OCI-LY3 (cell line): ENCODE results near the gene PCDH11X.
"Not testable (repeated sequence)": the region's sequence is repeated elsewhere in the genome, so short reads cannot be mapped to it uniquely, and the experiment has no call there.

ENCODE experiments used
- H2AFZ ChIP-seq: fragments of 200-600, 300-600 bp; shearing (Covaris generic); 2 replicates; pipeline ENCODE4 v1.6.0; 2014; ENCODE audit warnings: antibody characterized with exemption, low read depth, low read length
- H3K27ac ChIP-seq: fragments of 200-600, 300-600 bp; sonication (generic); 2 replicates; pipeline ENCODE4 v1.5.1; 2014; ENCODE audit warnings: mild to moderate bottlenecking, low read length, moderate library complexity, mixed read lengths
- H3K27me3 ChIP-seq: fragments of 200-600, 300-600 bp; sonication (generic); 2 replicates; pipeline ENCODE4 v1.6.1; 2014; ENCODE audit warnings: low read depth, low read length, mixed read lengths
- H3K36me3 ChIP-seq: fragments of 200-600, 300-600 bp; sonication (generic); replicated peaks from 2 replicates; pipeline ENCODE3; 2014; ENCODE audit warnings: low read depth, low read length, mixed read lengths
- H3K4me1 ChIP-seq: fragments of 300-600, 200-600 bp; sonication (generic); 2 replicates; pipeline ENCODE4 v1.6.1; 2014; ENCODE audit warnings: low read length, mixed read lengths
- H3K4me2 ChIP-seq: fragments of 200-600, 300-600 bp; sonication (generic); 2 replicates; pipeline ENCODE4 v1.6.1; 2014; ENCODE audit warnings: low read length, mixed read lengths
- H3K4me3 ChIP-seq: fragments of 300-600, 200-600 bp; sonication (generic); 2 replicates; pipeline ENCODE4 v1.5.1; 2014; ENCODE audit warnings: antibody characterized with exemption, mild to moderate bottlenecking, low read length, moderate library complexity
- H3K79me2 ChIP-seq: fragments of 300-600, 200-600 bp; shearing (Covaris generic); 2 replicates; pipeline ENCODE4 v1.6.1; 2014; ENCODE audit warnings: mild to moderate bottlenecking, low read length, mixed read lengths
- H3K9ac ChIP-seq: fragments of 300-600, 200-600 bp; shearing (Covaris generic); 2 replicates; pipeline ENCODE4 v1.6.0; 2014; ENCODE audit warnings: mild to moderate bottlenecking, low read length, moderate library complexity
- H3K9me3 ChIP-seq: fragments of 200-600, 300-600 bp; shearing (Covaris generic); 2 replicates; pipeline ENCODE4 v1.6.1; 2014; ENCODE audit warnings: low read length, mixed read lengths; ENCODE audit not compliant: insufficient read depth
- H4K20me1 ChIP-seq: fragments of 200-600, 300-600 bp; sonication (generic); 2 replicates; pipeline ENCODE4 v1.6.1; 2016; ENCODE audit warnings: low read length, mixed read lengths; ENCODE audit not compliant: insufficient read depth

The PCDH11X gene, protein sequence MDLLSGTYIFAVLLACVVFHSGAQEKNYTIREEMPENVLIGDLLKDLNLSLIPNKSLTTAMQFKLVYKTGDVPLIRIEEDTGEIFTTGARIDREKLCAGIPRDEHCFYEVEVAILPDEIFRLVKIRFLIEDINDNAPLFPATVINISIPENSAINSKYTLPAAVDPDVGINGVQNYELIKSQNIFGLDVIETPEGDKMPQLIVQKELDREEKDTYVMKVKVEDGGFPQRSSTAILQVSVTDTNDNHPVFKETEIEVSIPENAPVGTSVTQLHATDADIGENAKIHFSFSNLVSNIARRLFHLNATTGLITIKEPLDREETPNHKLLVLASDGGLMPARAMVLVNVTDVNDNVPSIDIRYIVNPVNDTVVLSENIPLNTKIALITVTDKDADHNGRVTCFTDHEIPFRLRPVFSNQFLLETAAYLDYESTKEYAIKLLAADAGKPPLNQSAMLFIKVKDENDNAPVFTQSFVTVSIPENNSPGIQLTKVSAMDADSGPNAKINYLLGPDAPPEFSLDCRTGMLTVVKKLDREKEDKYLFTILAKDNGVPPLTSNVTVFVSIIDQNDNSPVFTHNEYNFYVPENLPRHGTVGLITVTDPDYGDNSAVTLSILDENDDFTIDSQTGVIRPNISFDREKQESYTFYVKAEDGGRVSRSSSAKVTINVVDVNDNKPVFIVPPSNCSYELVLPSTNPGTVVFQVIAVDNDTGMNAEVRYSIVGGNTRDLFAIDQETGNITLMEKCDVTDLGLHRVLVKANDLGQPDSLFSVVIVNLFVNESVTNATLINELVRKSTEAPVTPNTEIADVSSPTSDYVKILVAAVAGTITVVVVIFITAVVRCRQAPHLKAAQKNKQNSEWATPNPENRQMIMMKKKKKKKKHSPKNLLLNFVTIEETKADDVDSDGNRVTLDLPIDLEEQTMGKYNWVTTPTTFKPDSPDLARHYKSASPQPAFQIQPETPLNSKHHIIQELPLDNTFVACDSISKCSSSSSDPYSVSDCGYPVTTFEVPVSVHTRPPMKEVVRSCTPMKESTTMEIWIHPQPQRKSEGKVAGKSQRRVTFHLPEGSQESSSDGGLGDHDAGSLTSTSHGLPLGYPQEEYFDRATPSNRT (N-terminal part only)

GRCh38 chrX:91779135-91779534 lies at the start of gene PCDH11X:
PCDH11X (plus strand) TSS chrX:91779375; CDS start chrX:91835505, 56,130 bp downstream.
- H3K27ac ChIP-seq, H3K4me2 ChIP-seq, H3K4me1 ChIP-seq, H3K9me3 ChIP-seq, H3K79me2 ChIP-seq, H2AFZ ChIP-seq, H3K27me3 ChIP-seq, H4K20me1 ChIP-seq, H3K9ac ChIP-seq, H3K4me3 ChIP-seq, H3K36me3 ChIP-seq: not testable (repeated sequence)

- H3K27me3 ChIP-seq, H3K36me3 ChIP-seq, H3K9me3 ChIP-seq, H3K79me2 ChIP-seq, H2AFZ ChIP-seq, H3K9ac ChIP-seq, H3K4me3 ChIP-seq, H4K20me1 ChIP-seq, H3K4me2 ChIP-seq, H3K27ac ChIP-seq, H3K4me1 ChIP-seq: not testable (repeated sequence)
Measured at GRCh38 chrX:91747446-91747845, 31.7 kb upstream of the PCDH11X start.

DNA sequence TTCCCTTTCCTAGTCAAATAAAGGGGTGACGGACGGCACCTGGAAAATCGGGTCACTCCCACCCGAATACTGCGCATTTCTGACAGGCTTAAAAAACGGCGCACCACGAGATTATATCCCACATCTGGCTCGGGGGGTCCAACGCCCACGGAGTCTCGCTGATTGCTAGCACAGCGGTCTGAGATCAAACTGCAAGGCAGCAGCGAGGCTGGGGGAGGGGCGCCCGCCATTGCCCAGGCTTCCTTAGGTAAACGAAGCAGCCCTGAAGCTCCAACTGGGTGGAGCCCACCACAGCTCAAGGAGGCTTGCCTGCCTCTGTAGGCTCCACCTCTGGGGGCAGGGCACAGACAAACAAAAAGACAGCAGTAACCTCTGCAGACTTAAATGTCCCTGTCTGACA lies 26.2 kb upstream of the PCDH11X start:
- H2AFZ ChIP-seq, H3K9ac ChIP-seq, H3K79me2 ChIP-seq, H3K27me3 ChIP-seq, H3K36me3 ChIP-seq, H3K9me3 ChIP-seq, H3K4me3 ChIP-seq, H3K27ac ChIP-seq, H3K4me1 ChIP-seq, H3K4me2 ChIP-seq, H4K20me1 ChIP-seq: not testable (repeated sequence)

- Histone ChIP-seq H3K4me3 (peak overlapping the region; percentile 55), H3K4me2 (peak overlapping the region; percentile 48; the same call in 1 of the 2 replicates)
- H3K27ac ChIP-seq, H2AFZ ChIP-seq, H3K9me3 ChIP-seq, H3K4me1 ChIP-seq, H3K79me2 ChIP-seq, H4K20me1 ChIP-seq, H3K9ac ChIP-seq, H3K36me3 ChIP-seq, H3K27me3 ChIP-seq: not testable (repeated sequence)
Measured at GRCh38 chrX:91770619-91771488, 8.3 kb upstream of the PCDH11X start.

- not testable (repeated sequence) for H3K27me3 ChIP-seq, H4K20me1 ChIP-seq, H3K27ac ChIP-seq, H3K4me3 ChIP-seq, H3K9ac ChIP-seq, H3K9me3 ChIP-seq, H3K79me2 ChIP-seq, H2AFZ ChIP-seq, H3K36me3 ChIP-seq, H3K4me1 ChIP-seq
- H3K4me2 ChIP-seq = peak overlapping the region; percentile 15; the same call in 1 of the 2 replicates
Measured at GRCh38 chrX:91773943-91774342, 5.2 kb upstream of the PCDH11X start.

DNA sequence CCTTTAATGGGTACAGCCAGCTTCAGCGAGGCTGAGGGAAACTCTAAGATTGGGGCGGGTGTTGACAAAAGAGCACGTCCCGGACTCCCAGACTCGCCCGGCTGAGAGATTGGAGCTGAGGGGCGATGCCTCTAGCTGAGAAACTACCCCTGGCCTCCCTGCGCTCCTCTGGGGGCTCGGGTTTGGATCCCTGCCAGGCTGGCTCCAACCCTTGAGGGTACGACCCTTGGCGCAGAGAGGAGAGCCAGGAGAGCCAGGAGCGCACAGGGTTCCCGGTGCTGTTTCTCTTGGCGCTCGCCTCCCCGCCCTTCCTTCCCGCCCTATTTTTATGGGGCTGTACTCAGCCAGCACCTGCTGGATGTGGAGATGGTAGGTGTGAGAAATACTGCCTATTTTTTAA lies 833 bp downstream of the PCDH11X start:
- H3K9ac ChIP-seq, H3K9me3 ChIP-seq, H3K4me1 ChIP-seq, H3K4me2 ChIP-seq, H3K27me3 ChIP-seq, H3K79me2 ChIP-seq, H4K20me1 ChIP-seq, H3K36me3 ChIP-seq, H3K27ac ChIP-seq, H2AFZ ChIP-seq, H3K4me3 ChIP-seq: not testable (repeated sequence)

DNA sequence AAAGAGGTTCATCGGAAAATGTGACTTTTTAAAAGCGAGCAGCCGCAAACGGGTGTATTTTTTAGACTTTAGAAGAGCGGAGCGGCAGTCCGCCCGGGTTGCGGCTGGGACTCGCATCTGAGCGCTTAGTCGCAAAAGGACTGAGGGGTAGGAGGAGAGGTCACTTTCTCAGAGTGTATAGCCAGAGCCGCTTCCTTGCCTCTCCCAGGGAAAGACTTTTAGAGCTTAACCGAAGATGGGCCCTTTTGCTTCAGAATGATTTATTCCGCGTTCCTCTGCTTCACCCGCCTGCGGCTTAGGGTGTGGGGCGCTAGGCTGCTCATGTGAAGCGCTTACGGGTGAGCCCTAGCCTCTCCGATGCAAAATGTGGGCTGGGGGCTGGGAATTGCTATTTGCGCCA lies 1.5 kb downstream of the PCDH11X start:
- H3K4me1 ChIP-seq, H3K4me3 ChIP-seq, H3K27ac ChIP-seq, H3K9ac ChIP-seq, H2AFZ ChIP-seq, H4K20me1 ChIP-seq, H3K79me2 ChIP-seq, H3K27me3 ChIP-seq, H3K36me3 ChIP-seq, H3K4me2 ChIP-seq, H3K9me3 ChIP-seq: not testable (repeated sequence)

DNA sequence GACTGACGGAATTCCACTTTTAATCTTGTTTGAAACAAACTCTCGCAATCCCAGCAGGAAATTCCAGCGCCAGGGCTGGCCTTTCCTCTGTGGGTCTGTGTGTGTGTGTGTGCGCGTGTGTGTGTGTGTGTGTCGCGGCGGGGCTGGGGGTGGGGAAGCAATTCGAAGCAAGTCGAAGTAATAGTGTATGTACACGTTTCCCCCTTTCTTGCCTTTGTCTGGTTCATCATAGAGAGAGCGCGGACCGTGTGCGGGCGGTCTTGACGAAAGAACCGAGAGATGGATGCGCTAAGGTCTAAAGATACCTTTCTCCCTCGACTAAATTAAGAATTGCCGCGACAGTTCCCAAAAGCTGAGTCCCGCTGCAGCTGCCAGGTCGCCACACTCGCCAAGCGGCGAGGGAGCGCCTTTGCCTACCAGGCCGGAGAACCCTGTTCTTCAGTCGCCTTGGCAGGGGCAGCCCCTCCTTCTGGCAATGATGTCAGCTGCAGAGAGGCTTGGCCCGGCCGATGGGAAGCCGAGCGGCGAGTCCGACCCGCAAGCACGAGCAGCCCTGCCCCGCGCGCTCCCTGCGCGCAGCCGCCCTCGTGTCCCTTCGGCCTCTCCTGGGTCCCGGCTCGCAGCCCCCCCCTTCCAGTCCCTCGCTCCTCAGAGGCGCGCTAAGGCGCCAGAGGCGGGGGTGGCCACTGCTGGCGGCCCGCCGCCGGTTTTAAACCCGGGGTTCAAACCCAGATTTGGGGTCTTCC lies 2.6 kb downstream of the PCDH11X start:
- not testable (repeated sequence) for H3K9ac ChIP-seq, H3K4me1 ChIP-seq, H3K27ac ChIP-seq, H3K27me3 ChIP-seq, H3K9me3 ChIP-seq, H4K20me1 ChIP-seq, H3K79me2 ChIP-seq, H3K4me3 ChIP-seq, H3K36me3 ChIP-seq, H2AFZ ChIP-seq, H3K4me2 ChIP-seq
